ENCODE measurements around the gene AGBL4. TPM values are rescaled to one million over a fixed set of nuclear protein-coding genes. Genes with fewer than 3 reads are reported as not detected.

Gene AGBL4
- total RNA-seq, 1 experiment from 2014 or later, result not detected

DNA sequence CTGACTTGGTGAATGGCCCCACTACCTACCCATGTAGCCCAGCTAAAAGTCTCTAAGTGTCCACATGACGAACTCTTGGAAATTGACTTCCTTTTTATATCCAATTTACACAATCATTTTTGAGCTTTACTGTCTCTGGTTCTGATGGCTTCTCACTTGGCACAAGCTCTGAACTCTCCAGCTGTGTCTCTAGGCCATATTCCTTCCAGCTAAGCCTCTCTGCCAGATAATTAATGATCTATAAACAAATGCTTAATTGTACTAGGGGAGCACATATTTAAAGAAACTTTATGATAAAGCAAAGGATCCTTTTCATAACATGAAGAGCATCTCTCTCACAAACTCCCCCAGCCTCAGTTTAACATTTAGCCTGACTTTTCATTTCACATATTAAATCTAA is 1230.8 kb downstream of the AGBL4 start:
- RAD21 ChIA-PET (ENCODE audit: low non-redundant PET in 1 of 2, low total read pairs in 2 of 2, uncharacterized antibody in 2 of 2, unreplicated experiment in 2 of 2), result no interaction called here
- DNase-seq (ENCODE audit: low read depth, low spot score) (no peak), ATAC-seq (no peak)
- Histone ChIP-seq H3K9me3 (ENCODE audit: control insufficient read depth in 1 of 2, insufficient read depth in 1 of 2, low read depth in 1 of 2, low read length in 2 of 2) (no peaks in the 10 kb centered on the region), H3K27me3 (ENCODE audit: insufficient read depth, low read length) (no peaks in the 10 kb centered on the region), H3K4me3 (replicated peaks in 1 of 2; ENCODE audit: low read depth in 1 of 2, low read length in 2 of 2) (no peak overlapping the region), H3K4me1 (ENCODE audit: control insufficient read depth in 1 of 2, insufficient read depth in 2 of 2, low read length in 2 of 2) (no peaks in the 10 kb centered on the region), H3K9me2 (ENCODE audit: insufficient read depth) (no peaks in the 10 kb centered on the region), H3K4me2 (ENCODE audit: low read length) (no peak overlapping the region), H2AFZ (ENCODE audit: low read depth, low read length, poor library complexity, severe bottlenecking) (no peak overlapping the region), H3K9ac (ENCODE audit: low read length) (no peak overlapping the region), H3K79me2 (ENCODE audit: insufficient read depth, low read length) (no peaks in the 10 kb centered on the region), H4K20me1 (ENCODE audit: insufficient read depth) (no peaks in the 10 kb centered on the region), H3K36me3 (ENCODE audit: control insufficient read depth in 1 of 2, insufficient read depth in 2 of 2, low read length in 2 of 2) (no peaks in the 10 kb centered on the region), H3K27ac (ENCODE audit: low read depth, low read length) (no peak overlapping the region)
- POLR2A ChIA-PET, result no interaction called here
- CTCF ChIA-PET, result no interaction called here
- intact Hi-C loops (cut with micrococcal nuclease), result no loop called here
- no TSS peak for BruUV-seq (replicated peaks)
- no peak for TF ChIP-seq RAD21 (IDR thresholded peaks at IDR 0.05; ENCODE audit: low read depth)
- no peak for TF ChIP-seq EGR1 (IDR thresholded peaks at IDR 0.05; ENCODE audit: low read depth)
- TF ChIP-seq ZNF274 (IDR thresholded peaks at IDR 0.05; ENCODE audit: low read depth, low read length), result no peak
- TF ChIP-seq EZH2 (IDR thresholded peaks at IDR 0.05), result no peak
- no peak for TF ChIP-seq ZFX (IDR thresholded peaks at IDR 0.05)
- TF ChIP-seq SP1 (IDR thresholded peaks at IDR 0.05; ENCODE audit: low read depth), result no peak
- no peak for TF ChIP-seq TCF7L2 (IDR thresholded peaks at IDR 0.05; ENCODE audit: borderline replicate concordance, extremely low read depth, insufficient read depth, insufficient read length)
- TF ChIP-seq ELF1 (IDR thresholded peaks at IDR 0.05; ENCODE audit: borderline replicate concordance, low read depth), result no peak
- TF ChIP-seq JUND (IDR thresholded peaks at IDR 0.05), result no peak
- no peak for TF ChIP-seq SRF (IDR thresholded peaks at IDR 0.05; ENCODE audit: low read depth)
- no peak for TF ChIP-seq FOSL1 (IDR thresholded peaks at IDR 0.05; ENCODE audit: low read depth)
- TF ChIP-seq POLR2A (IDR thresholded peaks at IDR 0.05; ENCODE audit: borderline replicate concordance, extremely low read depth, insufficient read depth, insufficient read length), result no peak
- no peak for TF ChIP-seq YY1 (IDR thresholded peaks at IDR 0.05; ENCODE audit: extremely low read depth, insufficient replicate concordance, low read depth, low read length)
- no peak for TF ChIP-seq CEBPB (IDR thresholded peaks at IDR 0.05; ENCODE audit: low read depth)
- TF ChIP-seq, protein P1, sequence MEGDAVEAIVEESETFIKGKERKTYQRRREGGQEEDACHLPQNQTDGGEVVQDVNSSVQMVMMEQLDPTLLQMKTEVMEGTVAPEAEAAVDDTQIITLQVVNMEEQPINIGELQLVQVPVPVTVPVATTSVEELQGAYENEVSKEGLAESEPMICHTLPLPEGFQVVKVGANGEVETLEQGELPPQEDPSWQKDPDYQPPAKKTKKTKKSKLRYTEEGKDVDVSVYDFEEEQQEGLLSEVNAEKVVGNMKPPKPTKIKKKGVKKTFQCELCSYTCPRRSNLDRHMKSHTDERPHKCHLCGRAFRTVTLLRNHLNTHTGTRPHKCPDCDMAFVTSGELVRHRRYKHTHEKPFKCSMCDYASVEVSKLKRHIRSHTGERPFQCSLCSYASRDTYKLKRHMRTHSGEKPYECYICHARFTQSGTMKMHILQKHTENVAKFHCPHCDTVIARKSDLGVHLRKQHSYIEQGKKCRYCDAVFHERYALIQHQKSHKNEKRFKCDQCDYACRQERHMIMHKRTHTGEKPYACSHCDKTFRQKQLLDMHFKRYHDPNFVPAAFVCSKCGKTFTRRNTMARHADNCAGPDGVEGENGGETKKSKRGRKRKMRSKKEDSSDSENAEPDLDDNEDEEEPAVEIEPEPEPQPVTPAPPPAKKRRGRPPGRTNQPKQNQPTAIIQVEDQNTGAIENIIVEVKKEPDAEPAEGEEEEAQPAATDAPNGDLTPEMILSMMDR (IDR thresholded peaks at IDR 0.05 in 2 of 3, conservative IDR thresholded peaks at IDR 0.05 in 1 of 3; ENCODE audit: borderline replicate concordance in 1 of 3, insufficient read depth in 1 of 3, low read depth in 2 of 3, low read length in 2 of 3), result no peak
- TF ChIP-seq, protein P2, sequence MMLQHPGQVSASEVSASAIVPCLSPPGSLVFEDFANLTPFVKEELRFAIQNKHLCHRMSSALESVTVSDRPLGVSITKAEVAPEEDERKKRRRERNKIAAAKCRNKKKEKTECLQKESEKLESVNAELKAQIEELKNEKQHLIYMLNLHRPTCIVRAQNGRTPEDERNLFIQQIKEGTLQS (IDR thresholded peaks at IDR 0.05), result no peak
- TF ChIP-seq, protein P3, sequence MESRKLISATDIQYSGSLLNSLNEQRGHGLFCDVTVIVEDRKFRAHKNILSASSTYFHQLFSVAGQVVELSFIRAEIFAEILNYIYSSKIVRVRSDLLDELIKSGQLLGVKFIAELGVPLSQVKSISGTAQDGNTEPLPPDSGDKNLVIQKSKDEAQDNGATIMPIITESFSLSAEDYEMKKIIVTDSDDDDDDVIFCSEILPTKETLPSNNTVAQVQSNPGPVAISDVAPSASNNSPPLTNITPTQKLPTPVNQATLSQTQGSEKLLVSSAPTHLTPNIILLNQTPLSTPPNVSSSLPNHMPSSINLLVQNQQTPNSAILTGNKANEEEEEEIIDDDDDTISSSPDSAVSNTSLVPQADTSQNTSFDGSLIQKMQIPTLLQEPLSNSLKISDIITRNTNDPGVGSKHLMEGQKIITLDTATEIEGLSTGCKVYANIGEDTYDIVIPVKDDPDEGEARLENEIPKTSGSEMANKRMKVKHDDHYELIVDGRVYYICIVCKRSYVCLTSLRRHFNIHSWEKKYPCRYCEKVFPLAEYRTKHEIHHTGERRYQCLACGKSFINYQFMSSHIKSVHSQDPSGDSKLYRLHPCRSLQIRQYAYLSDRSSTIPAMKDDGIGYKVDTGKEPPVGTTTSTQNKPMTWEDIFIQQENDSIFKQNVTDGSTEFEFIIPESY (IDR thresholded peaks at IDR 0.05; ENCODE audit: extremely low read depth, insufficient replicate concordance, low read length), result no peak
- TF ChIP-seq, protein P4, sequence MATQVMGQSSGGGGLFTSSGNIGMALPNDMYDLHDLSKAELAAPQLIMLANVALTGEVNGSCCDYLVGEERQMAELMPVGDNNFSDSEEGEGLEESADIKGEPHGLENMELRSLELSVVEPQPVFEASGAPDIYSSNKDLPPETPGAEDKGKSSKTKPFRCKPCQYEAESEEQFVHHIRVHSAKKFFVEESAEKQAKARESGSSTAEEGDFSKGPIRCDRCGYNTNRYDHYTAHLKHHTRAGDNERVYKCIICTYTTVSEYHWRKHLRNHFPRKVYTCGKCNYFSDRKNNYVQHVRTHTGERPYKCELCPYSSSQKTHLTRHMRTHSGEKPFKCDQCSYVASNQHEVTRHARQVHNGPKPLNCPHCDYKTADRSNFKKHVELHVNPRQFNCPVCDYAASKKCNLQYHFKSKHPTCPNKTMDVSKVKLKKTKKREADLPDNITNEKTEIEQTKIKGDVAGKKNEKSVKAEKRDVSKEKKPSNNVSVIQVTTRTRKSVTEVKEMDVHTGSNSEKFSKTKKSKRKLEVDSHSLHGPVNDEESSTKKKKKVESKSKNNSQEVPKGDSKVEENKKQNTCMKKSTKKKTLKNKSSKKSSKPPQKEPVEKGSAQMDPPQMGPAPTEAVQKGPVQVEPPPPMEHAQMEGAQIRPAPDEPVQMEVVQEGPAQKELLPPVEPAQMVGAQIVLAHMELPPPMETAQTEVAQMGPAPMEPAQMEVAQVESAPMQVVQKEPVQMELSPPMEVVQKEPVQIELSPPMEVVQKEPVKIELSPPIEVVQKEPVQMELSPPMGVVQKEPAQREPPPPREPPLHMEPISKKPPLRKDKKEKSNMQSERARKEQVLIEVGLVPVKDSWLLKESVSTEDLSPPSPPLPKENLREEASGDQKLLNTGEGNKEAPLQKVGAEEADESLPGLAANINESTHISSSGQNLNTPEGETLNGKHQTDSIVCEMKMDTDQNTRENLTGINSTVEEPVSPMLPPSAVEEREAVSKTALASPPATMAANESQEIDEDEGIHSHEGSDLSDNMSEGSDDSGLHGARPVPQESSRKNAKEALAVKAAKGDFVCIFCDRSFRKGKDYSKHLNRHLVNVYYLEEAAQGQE (IDR thresholded peaks at IDR 0.05; ENCODE audit: low read depth), result no peak

Measured in HCT116 (cell line).